ENCODE results near the gene NOM1.
"Not testable (repeated sequence)": the region's sequence is repeated elsewhere in the genome, so short reads cannot be mapped to it uniquely, and the experiment has no call there.

GRCh38 chr7:156936766-156937165 is 12.7 kb upstream of the NOM1 start:
- TF ChIP-seq EZH2 (IDR thresholded peaks at IDR 0.05; ENCODE audit: insufficient read depth, poor library complexity, severe bottlenecking); EZH2phosphoT487 (IDR thresholded peaks at IDR 0.05; ENCODE audit: insufficient read depth, low read depth): not testable (repeated sequence)
